ENCODE data around the gene COL11A1.

GRCh38 chr1:102840741-102841140 lies 267.6 kb downstream of the COL11A1 start:
- TF ChIP-seq CTCF (conservative IDR thresholded peaks at IDR 0.05; ENCODE audit: low read length) (no peak), EZH2phosphoT487 (IDR thresholded peaks at IDR 0.05; ENCODE audit: borderline replicate concordance, low read depth, low read length) (no peak)
